Mesenchymal stem cell (in vitro differentiated cells and primary cell): Measurements from ENCODE around the gene FBXO42.

ENCODE experiments used
- DNase-seq: peaks from one replicate; pipeline ENCODE4 v3.0.0-alpha.2; 2013
- H2AFZ ChIP-seq: one replicate; pipeline ENCODE4 v1.6.1; 2013; ENCODE audit warnings: low read depth, mild to moderate bottlenecking, control low read depth, inconsistent platforms, low read length, moderate library complexity
- H2AK5ac ChIP-seq: 2 replicates; pipeline ENCODE4 v1.6.1; 2013; ENCODE audit warnings: low read length, moderate library complexity, mild to moderate bottlenecking, inconsistent platforms; ENCODE audit not compliant: severe bottlenecking
- H2BK120ac ChIP-seq: one replicate; pipeline ENCODE4 v1.6.1; 2013; ENCODE audit warnings: low read depth, mild to moderate bottlenecking, inconsistent platforms, low read length, moderate library complexity
- H2BK12ac ChIP-seq, 2 experiments: one replicate each; pipeline ENCODE4 v1.6.1; 2013; ENCODE audit warnings: inconsistent platforms in 2 of 2, low read length in 2 of 2, mild to moderate bottlenecking in 2 of 2, moderate library complexity in 2 of 2, control low read depth in 1 of 2
- H2BK15ac ChIP-seq: one replicate; pipeline ENCODE4 v1.6.1; 2013; ENCODE audit warnings: mild to moderate bottlenecking, low read depth, inconsistent platforms; ENCODE audit not compliant: poor library complexity, severe bottlenecking
- H2BK5ac ChIP-seq: 2 replicates; pipeline ENCODE4 v1.6.1; 2013; ENCODE audit warnings: low read depth, mild to moderate bottlenecking, low read length, control low read depth, inconsistent platforms; ENCODE audit not compliant: poor library complexity, severe bottlenecking
- H3K14ac ChIP-seq, 2 experiments: one replicate each; pipeline ENCODE4 v1.6.1; 2013; ENCODE audit warnings: inconsistent platforms in 2 of 2, low read length in 2 of 2, control low read depth in 1 of 2, mild to moderate bottlenecking in 1 of 2, moderate library complexity in 1 of 2
- H3K18ac ChIP-seq, 2 experiments: one replicate each; pipeline ENCODE4 v1.6.1; 2013; ENCODE audit warnings: inconsistent platforms in 2 of 2, low read length in 2 of 2, control low read depth in 1 of 2, low read depth in 1 of 2, mild to moderate bottlenecking in 1 of 2
- H3K23ac ChIP-seq, 2 experiments: one replicate each; pipeline ENCODE4 v1.6.1; 2013; ENCODE audit warnings: inconsistent platforms in 2 of 2, low read length in 2 of 2, mild to moderate bottlenecking in 2 of 2, moderate library complexity in 2 of 2, control low read depth in 1 of 2
- H3K27ac ChIP-seq: 2 replicates; pipeline ENCODE4 v1.5.1; 2013; ENCODE audit warnings: mild to moderate bottlenecking, moderate library complexity, low read length, control low read depth, inconsistent platforms; ENCODE audit not compliant: poor library complexity, severe bottlenecking
- H3K27me3 ChIP-seq, 2 experiments: 2 replicates each; pipeline versions ENCODE4 v1.6.1 to v1.7.0; 2013; ENCODE audit warnings: low read length in 2 of 2, mild to moderate bottlenecking in 2 of 2, moderate library complexity in 2 of 2, control low read depth in 1 of 2, inconsistent platforms in 1 of 2; ENCODE audit not compliant: control insufficient read depth in 1 of 2, insufficient read depth in 1 of 2
- H3K36me3 ChIP-seq, 2 experiments: 2 replicates each; pipeline versions ENCODE4 v1.6.1 to v1.7.0; 2013; ENCODE audit warnings: low read length in 2 of 2, control low read depth in 1 of 2, inconsistent platforms in 1 of 2, low read depth in 1 of 2, mild to moderate bottlenecking in 1 of 2; ENCODE audit not compliant: insufficient read depth in 2 of 2, control insufficient read depth in 1 of 2
- H3K4ac ChIP-seq, 2 experiments: one replicate each; pipeline ENCODE4 v1.6.1; 2013; ENCODE audit warnings: inconsistent platforms in 2 of 2, low read length in 2 of 2, mild to moderate bottlenecking in 2 of 2, moderate library complexity in 2 of 2, control low read depth in 1 of 2, low read depth in 1 of 2
- H3K4me1 ChIP-seq: 2 replicates; pipeline ENCODE4 v1.6.1; 2013; ENCODE audit warnings: low read depth, low read length, control low read depth; ENCODE audit not compliant: control insufficient read depth, insufficient read depth
- H3K4me2 ChIP-seq: 2 replicates; pipeline ENCODE4 v1.6.1; 2013; ENCODE audit warnings: low read length, mild to moderate bottlenecking, inconsistent platforms; ENCODE audit not compliant: poor library complexity, severe bottlenecking
- H3K4me3 ChIP-seq, 2 experiments: 2 replicates each; pipeline versions ENCODE4 v1.5.1 to v1.7.0; 2013; ENCODE audit warnings: low read length in 2 of 2, mild to moderate bottlenecking in 2 of 2, control low read depth in 1 of 2, low read depth in 1 of 2; ENCODE audit not compliant: insufficient read depth in 1 of 2
- H3K79me1 ChIP-seq: replicated peaks from 2 replicates; pipeline ENCODE4 v1.6.1; 2013; ENCODE audit warnings: mild to moderate bottlenecking, control low read depth, low read length, inconsistent platforms; ENCODE audit not compliant: poor library complexity, severe bottlenecking
- H3K9ac ChIP-seq: 2 replicates; pipeline ENCODE4 v1.7.0; 2013; ENCODE audit warnings: mild to moderate bottlenecking, low read length, moderate library complexity
- H3K9me3 ChIP-seq: 2 replicates; pipeline ENCODE4 v1.7.0; 2013; ENCODE audit warnings: mild to moderate bottlenecking, low read length; ENCODE audit not compliant: control insufficient read depth
- H4K8ac ChIP-seq: one replicate; pipeline ENCODE4 v1.6.1; 2013; ENCODE audit warnings: inconsistent platforms, mild to moderate bottlenecking, low read length, moderate library complexity
- H4K91ac ChIP-seq: one replicate; pipeline ENCODE4 v1.6.1; 2013; ENCODE audit warnings: mild to moderate bottlenecking, low read length, inconsistent platforms
- WGBS: methylation state at CpG from one replicate; pipeline ENCODE4 v1.1.7; 2013; ENCODE audit warnings: mixed read lengths; 5-methylcytosine and 5-hydroxymethylcytosine counted together

The FBXO42 gene

GRCh38 chr1:16221499-16221898 is 130.8 kb downstream of the FBXO42 start:
- H3K4me3 ChIP-seq = no peak overlapping the region
- no peak for DNase-seq
- H2BK120ac ChIP-seq = no peak overlapping the region
- no peak overlapping the region for H4K91ac ChIP-seq
- no peak overlapping the region for H4K8ac ChIP-seq
- H3K27ac ChIP-seq = no peak overlapping the region
- H3K9me3 ChIP-seq = no peaks in the 10 kb centered on the region
- no peak overlapping the region for H3K9ac ChIP-seq
- H3K4me1 ChIP-seq = peaks cover 9% of the 10 kb centered on the region
- no peak overlapping the region for H2AFZ ChIP-seq
- H3K79me1 ChIP-seq = no peaks in the 10 kb centered on the region
- peaks cover 7 to 22% of the 10 kb centered on the region in 2 experiments for H3K27me3 ChIP-seq
- no peak overlapping the region for H3K14ac ChIP-seq
- H2BK12ac ChIP-seq = no peak overlapping the region
- H3K23ac ChIP-seq = no peak overlapping the region
- no peak overlapping the region for H2AK5ac ChIP-seq
- no peak overlapping the region for H3K4me2 ChIP-seq
- no peak overlapping the region for H2BK15ac ChIP-seq
- 92% methylated on average over 1 of the region's 1 CpG for WGBS
- H3K36me3 ChIP-seq = no peaks in the 10 kb centered on the region
- no peak overlapping the region for H3K4ac ChIP-seq
- H3K18ac ChIP-seq = no peak overlapping the region
- no peak overlapping the region for H2BK5ac ChIP-seq

DNA sequence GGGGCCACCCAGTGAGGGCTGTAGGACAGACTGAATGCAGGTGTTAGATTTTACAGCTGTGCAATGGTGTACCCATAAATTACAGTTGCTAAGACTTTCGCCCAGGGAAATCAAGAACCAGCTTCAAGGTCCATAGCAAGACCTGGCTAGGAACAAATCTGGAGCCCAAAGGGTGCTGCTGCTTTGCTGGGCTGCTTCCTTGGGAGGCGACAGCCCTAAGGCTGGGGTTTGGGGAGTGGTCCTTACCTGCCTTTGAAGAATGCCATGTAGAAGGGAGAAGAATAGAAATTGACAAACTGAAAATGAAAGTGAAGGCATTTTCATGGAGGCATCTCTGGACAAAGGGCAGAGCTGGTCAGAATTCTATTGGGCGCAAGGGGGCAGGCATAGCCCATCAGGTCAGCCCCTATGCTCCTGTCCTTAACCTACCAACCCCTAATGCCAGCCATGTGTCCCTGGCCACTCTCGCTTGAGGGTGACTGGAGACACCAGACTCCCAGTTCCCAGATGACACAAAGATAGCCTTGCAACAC is 132.2 kb downstream of the FBXO42 start:
- 83% methylated on average over 3 of the region's 4 CpGs for WGBS
- no peak overlapping the region for H3K4me2 ChIP-seq
- H2BK12ac ChIP-seq = no peak overlapping the region
- H3K9ac ChIP-seq = no peak overlapping the region
- DNase-seq = no peak
- H4K91ac ChIP-seq = no peak overlapping the region
- no peaks in the 10 kb centered on the region for H3K36me3 ChIP-seq
- no peak overlapping the region for H3K27ac ChIP-seq
- H3K4ac ChIP-seq = no peak overlapping the region
- no peak overlapping the region for H3K14ac ChIP-seq
- H4K8ac ChIP-seq = no peak overlapping the region
- no peak overlapping the region for H2BK15ac ChIP-seq
- peaks cover 0 to 8% of the 10 kb centered on the region in 2 experiments for H3K27me3 ChIP-seq
- H3K4me1 ChIP-seq = peaks cover 11% of the 10 kb centered on the region
- H2AK5ac ChIP-seq = no peak overlapping the region
- H2BK120ac ChIP-seq = no peak overlapping the region
- no peaks in the 10 kb centered on the region for H3K79me1 ChIP-seq
- no peak overlapping the region for H3K18ac ChIP-seq
- H3K4me3 ChIP-seq = no peak overlapping the region
- no peak overlapping the region for H2AFZ ChIP-seq
- no peaks in the 10 kb centered on the region for H3K9me3 ChIP-seq
- no peak overlapping the region for H3K23ac ChIP-seq
- no peak overlapping the region for H2BK5ac ChIP-seq

DNA sequence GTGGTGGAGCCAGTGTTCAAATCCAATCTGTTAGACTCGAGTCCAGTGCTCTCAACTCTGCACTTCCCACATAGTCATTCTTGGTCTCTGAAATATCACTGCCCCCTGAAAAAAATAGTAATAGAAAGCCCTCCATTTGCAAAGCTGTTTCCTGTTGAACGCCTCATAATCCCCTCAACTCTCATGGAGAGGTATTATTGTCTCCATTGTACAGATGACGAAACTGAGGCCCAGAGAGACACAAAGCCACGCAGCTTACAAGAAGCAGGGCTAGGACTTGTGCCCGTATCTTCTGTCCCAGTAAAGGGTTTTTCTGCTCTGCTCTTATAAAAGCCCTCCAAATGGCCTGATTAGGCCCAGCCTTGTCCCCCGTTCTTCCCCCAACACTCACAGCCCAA is 133.6 kb downstream of the FBXO42 start:
- Histone ChIP-seq H3K79me1 (no peaks in the 10 kb centered on the region), H2BK12ac (no peak overlapping the region), H3K4ac (no peak overlapping the region), H4K91ac (no peak overlapping the region), H3K9ac (no peak overlapping the region), H3K4me2 (no peak overlapping the region), H3K4me3 (no peak overlapping the region), H3K14ac (no peak overlapping the region), H2AFZ (no peak overlapping the region), H3K27ac (no peak overlapping the region), H3K23ac (no peak overlapping the region), H3K18ac (no peak overlapping the region), H4K8ac (no peak overlapping the region), H3K4me1 (peaks cover 11% of the 10 kb centered on the region), H2BK15ac (no peak overlapping the region), H2AK5ac (no peak overlapping the region), H2BK5ac (no peak overlapping the region), H3K36me3 (no peaks in the 10 kb centered on the region), H3K27me3 (peaks cover 0 to 6% of the 10 kb centered on the region in 2 experiments), H3K9me3 (no peaks in the 10 kb centered on the region), H2BK120ac (no peak overlapping the region)
- WGBS = 93% methylated on average over 6 of the region's 6 CpGs
- DNase-seq = no peak

GRCh38 chr1:16218014-16218673 is 134.1 kb downstream of the FBXO42 start:
- no peaks in the 10 kb centered on the region for H3K9me3 ChIP-seq
- H2BK12ac ChIP-seq = peak overlapping the region in 1 of 2 experiments; percentile 22
- H3K4me1 ChIP-seq = peaks cover 11% of the 10 kb centered on the region
- H3K23ac ChIP-seq = no peak overlapping the region
- H3K4me3 ChIP-seq = no peak overlapping the region
- no peak overlapping the region for H3K14ac ChIP-seq
- no peak overlapping the region for H3K27ac ChIP-seq
- no peak overlapping the region for H3K9ac ChIP-seq
- no peak overlapping the region for H4K91ac ChIP-seq
- H2AK5ac ChIP-seq = no peak overlapping the region
- H4K8ac ChIP-seq = peak overlapping the region; percentile 55
- no peaks in the 10 kb centered on the region for H3K36me3 ChIP-seq
- peaks cover 0 to 7% of the 10 kb centered on the region in 2 experiments for H3K27me3 ChIP-seq
- H2AFZ ChIP-seq = no peak overlapping the region
- H2BK120ac ChIP-seq = no peak overlapping the region
- peak overlapping the region; percentile 3 for H2BK15ac ChIP-seq
- peak overlapping the region in 1 of 2 experiments; percentile 67 for H3K18ac ChIP-seq
- H2BK5ac ChIP-seq = no peak overlapping the region
- H3K4ac ChIP-seq = no peak overlapping the region
- H3K79me1 ChIP-seq = no peaks in the 10 kb centered on the region
- 84% methylated on average over 12 of the region's 12 CpGs for WGBS
- no peak for DNase-seq
- H3K4me2 ChIP-seq = peak overlapping the region; percentile 82
